NCI-H1694 treated with DMSO at 0.1 percent for 48 hours (cell line): ENCODE results near the gene EVI5.

Source experiments
- DNase-seq: peaks from one replicate; lab custom pipeline; 2025; lab: John Stamatoyannopoulos, UW

EVI5 gene

GRCh38 chr1:92511541-92511940, 273.4 kb downstream of the EVI5 start:
- DNase-seq: no peak

GRCh38 chr1:92509619-92510018, 275.3 kb downstream of the EVI5 start:
- DNase-seq: no peak

GRCh38 chr1:92505015-92505692, 279.8 kb downstream of the EVI5 start:
- no peak for DNase-seq

- DNase-seq: no peak
Measured at GRCh38 chr1:92504291-92505014, 280.5 kb downstream of the EVI5 start.

GRCh38 chr1:92503926-92504285, 281.0 kb downstream of the EVI5 start:
- no peak for DNase-seq

GRCh38 chr1:92503043-92503925, 281.6 kb downstream of the EVI5 start:
- DNase-seq: no peak

- DNase-seq: no peak
Measured at GRCh38 chr1:92502247-92502646, 282.7 kb downstream of the EVI5 start.

GRCh38 chr1:92500552-92500951, 284.4 kb downstream of the EVI5 start:
- no peak for DNase-seq

GRCh38 chr1:92495392-92496063, 289.4 kb downstream of the EVI5 start:
- DNase-seq: no peak

- no peak for DNase-seq
Measured at GRCh38 chr1:92494485-92495141, 290.3 kb downstream of the EVI5 start.

- no peak for DNase-seq
Measured at GRCh38 chr1:92493139-92493538, 291.8 kb downstream of the EVI5 start.

GRCh38 chr1:92488832-92489231, 296.1 kb downstream of the EVI5 start:
- no peak for DNase-seq

- DNase-seq: no peak
Measured at GRCh38 chr1:92488416-92488815, 296.5 kb downstream of the EVI5 start.

- no peak for DNase-seq
Measured at GRCh38 chr1:92487078-92487605, 297.8 kb downstream of the EVI5 start.

GRCh38 chr1:92486251-92487077, 298.4 kb downstream of the EVI5 start, which contains the start of gene GFI1:
Gene GFI1 (minus strand): TSS chr1:92486925. CDS start chr1:92483487, 3,438 bp downstream.
- no peak for DNase-seq

GRCh38 chr1:92485381-92486250, 299.3 kb downstream of the EVI5 start:
- peak; percentile 67 for DNase-seq

- peak; percentile 60 for DNase-seq
Measured at GRCh38 chr1:92484472-92485380, 300.2 kb downstream of the EVI5 start.
